DND-41 (cell line): ENCODE measurements around the gene PLEKHM3.

Experiments
- ATAC-seq: fragments of 200-7000 bp; cut with Tn5 transposase; 3 replicates; pipeline ENCODE4 v1.9.1; 2021; ENCODE audit warnings: low read depth; ENCODE audit not compliant: insufficient read depth
- DNase-seq: peaks from one replicate; pipeline ENCODE4 v3.0.0-alpha.2; 2020
- H2AFZ ChIP-seq: 2 replicates; pipeline ENCODE4 v1.6.0; 2012; ENCODE audit warnings: low read depth, low read length
- H3K27ac ChIP-seq: 2 replicates; pipeline ENCODE4 v1.5.1; 2012; ENCODE audit warnings: low read length, inconsistent platforms
- H3K27me3 ChIP-seq: fragments of 200-600 bp; sonication (generic); 2 replicates; pipeline ENCODE4 v1.6.0; 2012; ENCODE audit warnings: low read length, mild to moderate bottlenecking, inconsistent platforms; ENCODE audit not compliant: insufficient read depth, poor library complexity
- H3K36me3 ChIP-seq: 2 replicates; pipeline ENCODE4 v1.5.1; 2012; ENCODE audit warnings: low read length, inconsistent platforms; ENCODE audit not compliant: insufficient read depth
- H3K4me1 ChIP-seq: 2 replicates; pipeline ENCODE4 v1.5.1; 2012; ENCODE audit warnings: mild to moderate bottlenecking, low read length; ENCODE audit not compliant: insufficient read depth
- H3K4me2 ChIP-seq: 2 replicates; pipeline ENCODE4 v1.6.0; 2012; ENCODE audit warnings: mild to moderate bottlenecking, moderate library complexity, low read length, inconsistent platforms; ENCODE audit not compliant: insufficient read depth
- H3K4me3 ChIP-seq, 2 experiments: fragments of 200-600 bp in 1 of 2; shearing (Covaris generic) in 1 of 2; 2 replicates each; pipeline ENCODE4 v1.5.1; 2012 to 2016; ENCODE audit warnings: inconsistent platforms in 2 of 2, low read length in 2 of 2, mild to moderate bottlenecking in 2 of 2, low read depth in 1 of 2, moderate library complexity in 1 of 2
- H3K79me2 ChIP-seq: 2 replicates; pipeline ENCODE4 v1.6.0; 2012; ENCODE audit warnings: low read length, inconsistent platforms; ENCODE audit not compliant: insufficient read depth
- H3K9ac ChIP-seq: 2 replicates; pipeline ENCODE4 v1.6.0; 2012; ENCODE audit warnings: low read depth, mild to moderate bottlenecking, inconsistent platforms, low read length, moderate library complexity
- H3K9me3 ChIP-seq: 2 replicates; pipeline ENCODE4 v1.5.1; 2012; ENCODE audit warnings: low read length, moderate library complexity, mild to moderate bottlenecking, inconsistent platforms; ENCODE audit not compliant: insufficient read depth, severe bottlenecking
- H4K20me1 ChIP-seq: 2 replicates; pipeline ENCODE4 v1.6.0; 2012; ENCODE audit warnings: low read length; ENCODE audit not compliant: insufficient read depth
- CTCF ChIP-seq: IDR thresholded peaks from 2 replicates; pipeline ENCODE4 v1.5.1; 2012; ENCODE audit warnings: borderline replicate concordance, low read length, moderate library complexity, mild to moderate bottlenecking; ENCODE audit not compliant: poor library complexity, severe bottlenecking; ENCODE audit errors: extremely low read depth
- EZH2 ChIP-seq: IDR thresholded peaks from 3 replicates; pipeline ENCODE4 v1.6.1; 2012; ENCODE audit warnings: borderline replicate concordance, low read depth, mild to moderate bottlenecking, moderate library complexity, low read length, inconsistent platforms; ENCODE audit not compliant: severe bottlenecking

PLEKHM3 gene

GRCh38 chr2:207883002-207883780 lies 142.1 kb downstream of the PLEKHM3 start:
- no peak for TF ChIP-seq EZH2
- Histone ChIP-seq H3K9ac (no peak overlapping the region), H3K36me3 (no peaks in the 10 kb centered on the region), H3K27me3 (no peaks in the 10 kb centered on the region), H3K27ac (no peak overlapping the region), H3K4me1 (no peaks in the 10 kb centered on the region), H3K4me2 (no peak overlapping the region), H4K20me1 (no peaks in the 10 kb centered on the region), H3K4me3 (no peak overlapping the region), H2AFZ (no peak overlapping the region), H3K79me2 (no peaks in the 10 kb centered on the region), H3K9me3 (no peaks in the 10 kb centered on the region)
- DNase-seq = no peak
- no peak for ATAC-seq

GRCh38 chr2:207881902-207882301 lies 143.4 kb downstream of the PLEKHM3 start:
- Histone ChIP-seq H2AFZ (no peak overlapping the region), H3K4me2 (no peak overlapping the region), H3K9me3 (no peaks in the 10 kb centered on the region), H4K20me1 (no peaks in the 10 kb centered on the region), H3K27me3 (no peaks in the 10 kb centered on the region), H3K36me3 (no peaks in the 10 kb centered on the region), H3K27ac (no peak overlapping the region), H3K4me1 (no peaks in the 10 kb centered on the region), H3K9ac (no peak overlapping the region), H3K4me3 (no peak overlapping the region), H3K79me2 (no peaks in the 10 kb centered on the region)
- DNase-seq (no peak), ATAC-seq (no peak)
- TF ChIP-seq CTCF (no peak), EZH2 (no peak)

GRCh38 chr2:207879536-207879935 lies 145.8 kb downstream of the PLEKHM3 start:
- no peak for ATAC-seq
- no peak for DNase-seq
- no peaks in the 10 kb centered on the region for H3K4me1 ChIP-seq

More at GRCh38 chr2:207879536-207879935, 145.8 kb downstream of the PLEKHM3 start:
- no peak overlapping the region for H2AFZ ChIP-seq
- no peaks in the 10 kb centered on the region for H3K36me3 ChIP-seq
- no peak overlapping the region for H3K27ac ChIP-seq
- no peak overlapping the region for H3K4me2 ChIP-seq
- H3K27me3 ChIP-seq = no peaks in the 10 kb centered on the region
- no peaks in the 10 kb centered on the region for H4K20me1 ChIP-seq
- no peaks in the 10 kb centered on the region for H3K9me3 ChIP-seq
- no peak overlapping the region for H3K9ac ChIP-seq
- TF ChIP-seq EZH2 (no peak), CTCF (no peak)
- H3K4me3 ChIP-seq = no peak overlapping the region
- H3K79me2 ChIP-seq = no peaks in the 10 kb centered on the region
